Gastrocnemius medialis (tissue), 4 donors: ENCODE measurements around the gene TRIM28.

Experiments
- POLR2A ChIP-seq, 2 donors: fragments of 450-650 bp; IDR thresholded peaks; one replicate each; pipeline ENCODE4 v1.6.1; 2017; ENCODE audit warnings: antibody characterized with exemption in 2 of 2, mild to moderate bottlenecking in 2 of 2, moderate library complexity in 2 of 2
- TF ChIP-seq, protein P1 (sequence below), 5 experiments: fragments of 450-650 bp in 3 of 5; fragments of 200-600 bp in 2 of 5; sonication (generic) in 2 of 5; IDR thresholded peaks in 4 of 5; conservative IDR thresholded peaks in 1 of 5; 1 replicate in 4 of 5; 2 replicates in 1 of 5; pipeline ENCODE4 v1.5.1; 2016 to 2019; ENCODE audit warnings: antibody characterized with exemption in 5 of 5, mild to moderate bottlenecking in 3 of 5, moderate library complexity in 3 of 5

DNA sequence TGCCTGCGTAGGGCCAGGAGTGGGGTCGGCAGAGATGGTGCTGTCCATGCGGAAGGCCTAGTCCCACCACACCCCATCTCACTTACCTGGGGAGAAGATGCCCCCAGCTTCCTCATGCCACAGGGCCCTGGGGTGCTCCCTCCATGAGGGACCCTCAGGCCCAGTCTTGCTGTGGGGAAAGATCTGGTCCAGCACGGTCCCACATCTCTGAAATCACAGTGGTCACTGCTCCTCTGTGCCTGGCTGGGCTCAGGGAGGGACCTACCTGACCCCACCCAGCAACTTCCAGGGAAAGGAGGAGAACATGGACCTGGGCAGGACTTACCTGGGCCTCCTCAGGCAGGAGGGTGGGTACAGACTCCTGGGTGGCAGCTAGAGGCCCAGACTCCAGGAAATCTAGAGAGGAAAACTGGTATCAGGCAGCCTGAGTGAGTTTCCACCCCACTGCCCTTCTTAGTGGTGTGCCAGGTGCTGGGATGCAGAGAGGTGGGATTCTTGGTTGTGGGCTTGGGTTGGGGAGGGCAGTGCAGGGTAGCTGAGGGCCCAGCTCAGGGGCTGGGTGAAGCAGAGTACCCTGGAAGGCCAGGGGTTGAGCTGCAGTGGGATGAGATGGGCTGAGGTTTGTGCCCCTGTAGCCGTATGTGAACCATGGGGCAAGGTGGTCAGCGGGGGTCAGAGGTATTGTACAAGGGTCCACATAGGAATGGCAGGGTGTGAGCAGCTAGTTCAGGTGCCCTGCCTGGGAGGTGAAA is 25.5 kb downstream of the TRIM28 start:
- TF ChIP-seq, protein P1, sequence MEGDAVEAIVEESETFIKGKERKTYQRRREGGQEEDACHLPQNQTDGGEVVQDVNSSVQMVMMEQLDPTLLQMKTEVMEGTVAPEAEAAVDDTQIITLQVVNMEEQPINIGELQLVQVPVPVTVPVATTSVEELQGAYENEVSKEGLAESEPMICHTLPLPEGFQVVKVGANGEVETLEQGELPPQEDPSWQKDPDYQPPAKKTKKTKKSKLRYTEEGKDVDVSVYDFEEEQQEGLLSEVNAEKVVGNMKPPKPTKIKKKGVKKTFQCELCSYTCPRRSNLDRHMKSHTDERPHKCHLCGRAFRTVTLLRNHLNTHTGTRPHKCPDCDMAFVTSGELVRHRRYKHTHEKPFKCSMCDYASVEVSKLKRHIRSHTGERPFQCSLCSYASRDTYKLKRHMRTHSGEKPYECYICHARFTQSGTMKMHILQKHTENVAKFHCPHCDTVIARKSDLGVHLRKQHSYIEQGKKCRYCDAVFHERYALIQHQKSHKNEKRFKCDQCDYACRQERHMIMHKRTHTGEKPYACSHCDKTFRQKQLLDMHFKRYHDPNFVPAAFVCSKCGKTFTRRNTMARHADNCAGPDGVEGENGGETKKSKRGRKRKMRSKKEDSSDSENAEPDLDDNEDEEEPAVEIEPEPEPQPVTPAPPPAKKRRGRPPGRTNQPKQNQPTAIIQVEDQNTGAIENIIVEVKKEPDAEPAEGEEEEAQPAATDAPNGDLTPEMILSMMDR (IDR thresholded peaks at IDR 0.05 in 4 of 5, conservative IDR thresholded peaks at IDR 0.05 in 1 of 5) = no peak
- TF ChIP-seq POLR2A (IDR thresholded peaks at IDR 0.05) = no peak
